Vagina (tissue), 2 donors: ENCODE data around the gene HIBCH.

Experiments used
- CTCF ChIP-seq, 3 experiments: fragments of 450-650 bp in 2 of 3; fragments of 200-600 bp in 1 of 3; sonication (generic) in 1 of 3; IDR thresholded peaks; one replicate each; pipeline ENCODE4 v1.5.1; 2017 to 2019; ENCODE audit warnings: antibody characterized with exemption in 3 of 3, mild to moderate bottlenecking in 2 of 3, moderate library complexity in 2 of 3
- POLR2A ChIP-seq, 2 donors: fragments of 450-650 bp; IDR thresholded peaks; one replicate each; pipeline ENCODE4 v1.6.1; 2017; ENCODE audit warnings: antibody characterized with exemption in 2 of 2, mild to moderate bottlenecking in 2 of 2, moderate library complexity in 2 of 2
- POLR2AphosphoS5 ChIP-seq, 2 donors: sonication (generic); formaldehyde crosslinking; IDR thresholded peaks; one replicate each; pipeline ENCODE4 v1.9.0; 2017; ENCODE audit warnings: antibody characterized with exemption in 2 of 2, mild to moderate bottlenecking in 2 of 2, low read depth in 1 of 2; ENCODE audit not compliant: insufficient read depth in 1 of 2

GRCh38 chr2:190333928-190334327, 14.3 kb upstream of the HIBCH start:
- TF ChIP-seq CTCF (IDR thresholded peaks at IDR 0.05) (no peak), POLR2A (IDR thresholded peaks at IDR 0.05) (no peak), POLR2AphosphoS5 (IDR thresholded peaks at IDR 0.05; ENCODE audit: insufficient read depth in 1 of 2, low read depth in 1 of 2) (no peak)
